H1 (cell line): ENCODE results near the gene NR3C2. TPM values are rescaled to one million over a fixed set of nuclear protein-coding genes. Genes with fewer than 3 reads are reported as not detected.

Experiments
- EZH2 ChIP-seq: fragments of 200-600 bp; sonication (generic); IDR thresholded peaks from 2 replicates; pipeline ENCODE4 v1.7.1; 2012; ENCODE audit warnings: low read depth, mild to moderate bottlenecking, moderate library complexity, low read length, inconsistent platforms; ENCODE audit not compliant: severe bottlenecking
- SIX5 ChIP-seq: IDR thresholded peaks from 2 replicates; pipeline ENCODE4 v1.6.1; 2011; ENCODE audit warnings: mild to moderate bottlenecking, low read depth, low read length
- USF2 ChIP-seq: IDR thresholded peaks from 2 replicates; pipeline ENCODE4 v1.6.1; 2011; ENCODE audit warnings: low read length, improper control_type of control experiment
- polyA plus RNA-seq, 7 experiments: library from polyadenylated mRNA; depleted of rRNA in 3 of 7; stranded (reverse) in 5 of 7; unstranded in 2 of 7; fragments of >200 nt in 5 of 7; fragments of 200-250 nt in 2 of 7; gene quantifications; 1 replicate in 5 of 7; 2 replicates in 1 of 7; 4 replicates in 1 of 7; pipeline versions ENCODE4 v1.2.1 to v1.2.3, GENCODE V29; 2011 to 2013; ENCODE audit warnings: missing spikeins in 2 of 7, mixed read lengths in 2 of 7
- total RNA-seq: library from RNA; stranded (reverse); fragmentation: NEBNext Ultra II Directional; extraction: Animal tissue kit (Norgen Biotek cat#: 25700); gene quantifications from 2 replicates; pipeline ENCODE4 v1.2.1, GENCODE V29; 2021

Gene NR3C2
- total and polyA plus RNA-seq, 2 of the 8 experiments (the other 6 are each of a cell fraction or from before 2014, with no cell fraction given), result 0.80 to 3.9 TPM

GRCh38 chr4:148093065-148093464 is 349.1 kb downstream of the NR3C2 start (continued):
- TF ChIP-seq USF2, result no peak
- no peak for TF ChIP-seq EZH2
- TF ChIP-seq SIX5, result no peak
